Ascending aorta (tissue), 2 donors: ENCODE measurements around the gene CHCHD1. TPM values are rescaled to one million over a fixed set of nuclear protein-coding genes. Genes with fewer than 3 reads are reported as not detected.
"Not testable (repeated sequence)": the region's sequence is repeated elsewhere in the genome, so short reads cannot be mapped to it uniquely, and the experiment has no call there.

Experiments used
- DNase-seq, 2 donors: peaks; one replicate each; pipeline ENCODE4 v3.0.0-alpha.2; 2019; ENCODE audit warnings: low spot score in 2 of 2
- H3K27ac ChIP-seq, 2 donors: fragments of 200-600 bp; sonication (generic); one replicate each; pipeline ENCODE4 v1.5.1; 2016 to 2017; ENCODE audit warnings: mild to moderate bottlenecking in 1 of 2
- H3K27me3 ChIP-seq: fragments of 200-600 bp; sonication (generic); one replicate; pipeline ENCODE4 v1.5.1; 2017
- H3K36me3 ChIP-seq, 2 donors: fragments of 200-600 bp; sonication (generic); one replicate each; pipeline ENCODE4 v1.5.1; 2016
- H3K4me1 ChIP-seq, 2 donors: fragments of 200-600 bp; sonication (generic); one replicate each; pipeline ENCODE4 v1.5.1; 2016 to 2017; ENCODE audit warnings: mild to moderate bottlenecking in 1 of 2
- H3K4me3 ChIP-seq, 2 donors: fragments of 200-600 bp; sonication (generic); one replicate each; pipeline ENCODE4 v1.5.1; 2016 to 2017; ENCODE audit warnings: mild to moderate bottlenecking in 1 of 2
- H3K9me3 ChIP-seq, 2 donors: fragments of 200-600 bp; sonication (generic); one replicate each; pipeline ENCODE4 v1.5.1; 2016
- intact Hi-C: fragments of 100-400 bp; cut with DNase I; formaldehyde crosslinking; loops from one replicate; pipeline ENCODE4 v1.15.1; 2023
- total RNA-seq: library from RNA; depleted of rRNA; stranded (reverse); fragments of >200 nt; gene quantifications from one replicate; pipeline ENCODE4 v1.1.0, GENCODE V29; 2016
- TF ChIP-seq, protein P1 (sequence below), 3 experiments: fragments of 200-600 bp in 2 of 3; fragments of 450-650 bp in 1 of 3; sonication (generic) in 2 of 3; IDR thresholded peaks; one replicate each; pipeline ENCODE4 v1.5.1; 2016 to 2019; ENCODE audit warnings: antibody characterized with exemption in 3 of 3, mild to moderate bottlenecking in 1 of 3, moderate library complexity in 1 of 3

CHCHD1 gene
- 24.5 TPM for total RNA-seq

DNA sequence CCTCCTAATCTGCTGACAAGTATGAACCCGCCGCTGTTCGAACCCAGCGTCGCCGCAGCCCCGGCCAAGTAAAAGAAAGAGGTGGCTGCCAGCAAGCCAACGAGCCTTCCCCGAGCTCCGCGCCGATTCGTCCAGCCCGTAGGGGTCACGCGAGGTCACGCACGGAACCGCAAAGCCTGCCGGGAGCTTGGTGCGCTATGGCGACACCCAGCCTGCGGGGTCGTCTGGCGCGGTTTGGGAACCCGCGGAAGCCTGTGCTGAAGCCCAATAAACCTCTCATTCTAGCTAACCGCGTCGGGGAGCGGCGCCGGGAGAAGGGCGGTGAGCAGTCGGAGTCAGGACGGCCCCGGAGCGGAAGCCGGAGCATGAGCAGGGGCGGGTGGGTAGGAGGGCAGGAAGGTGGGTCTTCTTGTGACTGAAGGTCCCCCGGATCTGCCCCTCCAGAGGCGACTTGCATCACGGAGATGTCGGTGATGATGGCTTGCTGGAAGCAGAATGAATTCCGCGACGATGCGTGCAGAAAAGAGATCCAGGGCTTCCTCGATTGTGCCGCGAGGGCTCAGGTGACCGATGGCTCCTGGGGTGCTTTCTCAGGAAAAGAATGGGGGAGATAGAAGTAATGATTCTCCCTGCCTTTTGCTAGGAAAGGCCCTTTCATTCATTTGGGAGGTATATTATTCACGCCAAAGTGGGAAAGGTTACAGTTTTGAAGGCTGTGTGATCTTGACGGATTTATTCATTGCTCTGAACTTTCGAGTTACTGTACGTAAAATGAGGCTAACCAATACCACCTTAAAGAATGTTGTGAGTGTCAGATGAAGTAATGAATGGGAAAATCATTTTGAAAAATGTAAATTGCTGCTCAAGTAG lies at the start of gene CHCHD1:
Gene CHCHD1 (plus strand): TSS at position 170 of the 870 bp plus-strand sequence. CDS start 28 bp downstream, at position 198.
- Histone ChIP-seq H3K4me1 (peaks cover 12 to 25% of the 10 kb centered on the region in 2 donors), H3K36me3 (peaks cover 6 to 20% of the 10 kb centered on the region in 2 donors), H3K4me3 (peak within 1 kb of the TSS; percentile 86 to 92), H3K27me3 (no peaks in the 10 kb centered on the region), H3K9me3 (no peaks in the 10 kb centered on the region), H3K27ac (peak within 1 kb of the TSS; percentile 93 to 96)
- intact Hi-C loops: no loop called here
- peak; percentile 65 to 95 for DNase-seq
- TF ChIP-seq, protein P1, sequence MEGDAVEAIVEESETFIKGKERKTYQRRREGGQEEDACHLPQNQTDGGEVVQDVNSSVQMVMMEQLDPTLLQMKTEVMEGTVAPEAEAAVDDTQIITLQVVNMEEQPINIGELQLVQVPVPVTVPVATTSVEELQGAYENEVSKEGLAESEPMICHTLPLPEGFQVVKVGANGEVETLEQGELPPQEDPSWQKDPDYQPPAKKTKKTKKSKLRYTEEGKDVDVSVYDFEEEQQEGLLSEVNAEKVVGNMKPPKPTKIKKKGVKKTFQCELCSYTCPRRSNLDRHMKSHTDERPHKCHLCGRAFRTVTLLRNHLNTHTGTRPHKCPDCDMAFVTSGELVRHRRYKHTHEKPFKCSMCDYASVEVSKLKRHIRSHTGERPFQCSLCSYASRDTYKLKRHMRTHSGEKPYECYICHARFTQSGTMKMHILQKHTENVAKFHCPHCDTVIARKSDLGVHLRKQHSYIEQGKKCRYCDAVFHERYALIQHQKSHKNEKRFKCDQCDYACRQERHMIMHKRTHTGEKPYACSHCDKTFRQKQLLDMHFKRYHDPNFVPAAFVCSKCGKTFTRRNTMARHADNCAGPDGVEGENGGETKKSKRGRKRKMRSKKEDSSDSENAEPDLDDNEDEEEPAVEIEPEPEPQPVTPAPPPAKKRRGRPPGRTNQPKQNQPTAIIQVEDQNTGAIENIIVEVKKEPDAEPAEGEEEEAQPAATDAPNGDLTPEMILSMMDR (IDR thresholded peaks at IDR 0.05): no peak

DNA sequence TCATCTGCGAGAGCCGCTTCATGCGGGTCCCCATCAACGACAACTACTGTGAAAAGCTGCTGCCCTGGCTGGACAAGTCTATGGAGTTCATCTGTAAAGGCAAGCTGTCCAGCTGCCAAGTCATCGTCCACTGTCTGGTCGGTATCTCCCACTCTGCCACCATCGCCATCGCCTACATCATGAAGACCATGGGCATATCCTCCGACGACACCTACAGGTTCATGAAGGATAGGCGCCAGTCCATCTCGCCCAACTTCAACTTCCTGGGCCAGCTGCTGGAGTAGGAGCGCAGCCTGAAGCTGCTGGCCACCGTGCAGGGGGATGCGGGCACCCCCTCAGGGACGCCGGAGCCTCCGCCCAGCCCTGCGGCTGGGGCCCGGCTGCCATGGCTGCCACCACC lies 49.4 kb upstream of the CHCHD1 start:
- Histone ChIP-seq H3K4me3 (no peak overlapping the region), H3K27me3 (no peaks in the 10 kb centered on the region), H3K36me3 (peaks cover 27 to 39% of the 10 kb centered on the region in 2 donors), H3K9me3 (no peaks in the 10 kb centered on the region), H3K4me1 (peaks cover 8 to 30% of the 10 kb centered on the region in 2 donors), H3K27ac (no peak overlapping the region)
- TF ChIP-seq, protein P1 (IDR thresholded peaks at IDR 0.05): no peak
- intact Hi-C loops: no loop called here
- DNase-seq: no peak

DNA sequence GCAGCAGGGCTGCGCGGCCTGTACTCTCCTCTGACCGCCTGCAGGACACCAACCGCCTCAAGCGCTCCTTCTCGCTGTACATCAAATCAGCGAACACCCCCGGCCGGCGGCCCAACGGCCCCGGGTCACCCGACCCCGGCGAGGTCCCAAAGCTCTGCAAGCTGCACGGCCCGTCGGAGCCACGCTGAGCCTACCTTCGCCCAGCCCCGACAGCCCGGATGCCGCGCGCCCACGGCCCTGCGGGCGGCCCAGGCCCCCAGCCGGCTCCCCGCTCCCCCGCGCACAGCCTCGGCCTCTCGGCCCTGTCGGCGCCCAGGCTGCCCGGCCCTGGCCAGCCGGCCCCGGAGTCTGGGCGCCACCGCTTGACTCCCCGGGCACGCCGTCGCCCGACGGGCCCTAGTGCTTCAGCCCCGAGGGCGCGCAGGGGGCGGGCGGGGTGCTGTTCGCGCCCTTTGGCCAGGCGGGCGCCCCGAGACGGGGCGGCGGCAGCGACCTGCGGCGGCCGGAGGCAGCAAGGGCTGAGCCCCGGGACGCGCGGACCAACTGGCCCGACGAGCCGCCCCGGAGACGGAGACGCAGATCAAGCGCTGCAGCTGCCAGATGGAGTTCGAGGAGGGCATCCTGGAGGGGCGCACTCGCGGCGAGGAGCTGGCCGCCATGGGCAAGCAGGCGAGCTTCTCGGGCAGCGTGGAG lies 48.8 kb upstream of the CHCHD1 start:
- intact Hi-C loops: no loop called here
- no peak for DNase-seq
- Histone ChIP-seq H3K27me3 (no peaks in the 10 kb centered on the region), H3K4me3 (peak overlapping the region in 1 of 2 donors; percentile 19), H3K36me3 (peaks cover 30 to 39% of the 10 kb centered on the region in 2 donors), H3K27ac (no peak overlapping the region), H3K4me1 (peaks cover 8 to 30% of the 10 kb centered on the region in 2 donors), H3K9me3 (no peaks in the 10 kb centered on the region)
- TF ChIP-seq, protein P1 (IDR thresholded peaks at IDR 0.05): no peak

DNA sequence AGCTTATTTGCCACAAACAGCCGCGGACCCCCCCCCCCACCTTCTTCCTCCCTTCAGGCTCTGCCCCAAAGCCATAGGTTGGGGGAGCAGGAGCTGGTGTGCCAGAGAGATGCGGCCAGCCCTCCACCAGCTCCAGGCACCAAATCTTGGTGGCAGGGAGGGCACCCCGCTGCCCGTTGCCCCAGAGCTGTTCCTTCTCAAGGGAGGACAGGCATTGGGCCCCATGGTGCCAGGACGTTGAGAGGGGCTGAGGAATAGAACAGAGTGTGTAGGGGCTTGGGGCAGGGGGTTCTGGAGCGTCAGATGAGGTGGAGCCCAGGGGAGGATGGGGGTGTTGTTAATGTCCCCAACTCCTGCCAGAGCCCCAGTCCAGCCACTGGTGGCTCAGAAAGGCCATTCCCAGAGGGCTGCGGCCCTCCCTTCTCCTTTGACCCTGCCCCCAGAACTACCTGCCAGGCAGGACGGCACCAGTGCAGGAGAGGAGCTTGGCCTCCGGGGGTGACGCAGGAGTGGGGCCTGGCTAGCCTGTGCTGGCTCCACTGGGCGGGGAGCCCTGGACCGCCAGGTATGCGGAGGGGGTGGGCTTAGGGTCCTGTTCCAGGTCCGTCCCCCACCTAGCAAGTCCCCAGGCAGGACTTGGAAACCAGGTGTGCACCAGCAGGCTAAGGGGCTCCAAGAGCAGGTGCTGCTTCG lies 47.7 kb upstream of the CHCHD1 start:
- no peaks in the 10 kb centered on the region for H3K9me3 ChIP-seq
- H3K4me3 ChIP-seq: peak overlapping the region in 1 of 2 donors; percentile 8
- H3K27ac ChIP-seq: no peak overlapping the region
- no peak for DNase-seq
- intact Hi-C loops: no loop called here
- H3K4me1 ChIP-seq: peaks cover 6 to 27% of the 10 kb centered on the region in 2 donors
- no peaks in the 10 kb centered on the region for H3K27me3 ChIP-seq
- H3K36me3 ChIP-seq: peaks cover 30 to 36% of the 10 kb centered on the region in 2 donors
- TF ChIP-seq, protein P1 (IDR thresholded peaks at IDR 0.05): no peak

DNA sequence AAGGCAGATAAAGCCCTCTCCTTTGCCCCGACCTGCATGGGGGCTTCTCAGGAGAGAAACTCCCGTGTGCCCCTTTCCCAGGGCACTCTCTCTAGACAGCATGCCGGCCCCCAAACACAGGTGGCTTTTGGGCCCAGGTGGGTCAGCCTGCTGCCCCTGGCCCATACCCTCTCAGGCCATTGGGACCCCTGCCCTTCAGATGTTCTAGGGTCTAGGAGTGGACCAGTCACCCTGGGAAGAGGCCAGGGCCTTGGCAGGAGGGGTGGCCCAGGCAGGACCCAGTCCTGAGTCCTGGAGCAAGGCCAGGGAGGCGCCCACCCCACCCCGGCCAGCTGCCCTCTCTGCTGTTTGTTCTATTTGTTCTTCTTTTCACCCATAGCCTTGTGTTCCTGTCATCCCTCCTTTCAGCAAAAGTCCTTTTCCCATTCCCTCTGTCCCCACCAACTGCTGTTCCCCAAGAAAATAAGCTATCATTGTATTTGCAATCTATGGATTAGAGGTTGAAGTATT lies 47.0 kb upstream of the CHCHD1 start:
- H3K36me3 ChIP-seq: peaks cover 30 to 36% of the 10 kb centered on the region in 2 donors

DNA sequence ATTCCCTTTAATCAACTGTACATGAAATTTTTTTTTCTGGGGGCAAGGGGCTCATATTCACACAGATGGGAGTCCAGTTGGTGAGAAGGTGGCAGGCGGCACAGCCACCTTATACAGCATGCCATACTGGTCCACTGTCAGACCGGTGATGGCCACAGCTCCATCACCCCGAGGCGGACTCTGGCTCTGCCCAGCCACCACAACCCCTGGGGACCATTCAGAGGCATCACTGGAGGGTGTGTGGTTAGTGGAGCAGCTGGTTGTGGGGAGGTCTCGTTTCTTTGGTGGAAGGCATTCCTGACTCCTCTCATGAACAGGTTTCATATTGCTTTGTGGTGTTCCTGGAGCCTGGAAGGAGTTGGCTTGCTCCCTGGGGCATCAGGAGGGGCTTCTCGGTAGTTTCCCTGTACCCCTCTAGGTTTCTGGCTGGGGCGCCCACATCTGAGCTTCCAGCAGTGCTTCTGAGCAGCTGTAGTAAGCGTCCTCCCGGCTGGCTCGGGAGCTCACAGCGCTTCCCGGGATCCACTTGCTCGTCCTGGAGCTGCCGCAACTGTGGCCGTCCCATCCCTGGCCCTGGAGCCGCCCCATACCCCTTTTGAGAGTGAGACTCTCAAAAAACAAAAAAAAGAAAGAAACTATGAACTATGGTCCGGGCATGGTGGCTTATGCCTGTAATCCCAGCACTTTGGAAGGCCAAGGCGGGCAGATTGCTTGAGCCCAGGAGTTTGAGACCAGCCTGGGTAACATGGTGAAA lies 41.2 kb upstream of the CHCHD1 start:
- H3K27ac ChIP-seq, H3K9me3 ChIP-seq, DNase-seq, H3K4me3 ChIP-seq, H3K27me3 ChIP-seq: not testable (repeated sequence)
- Histone ChIP-seq H3K4me1 (peaks cover 11 to 14% of the 10 kb centered on the region in 2 donors), H3K36me3 (peaks cover 9 to 13% of the 10 kb centered on the region in 2 donors)
- intact Hi-C loops: loop anchor here (10.0 kb wide), 1 partner anchor 496 kb away; the partner anchor contains the start of gene DNAJC9

More for the DNA sequence above, 47.0 kb upstream of the CHCHD1 start:
- H3K4me3 ChIP-seq: no peak overlapping the region
- H3K27me3 ChIP-seq: no peaks in the 10 kb centered on the region
- TF ChIP-seq, protein P1 (IDR thresholded peaks at IDR 0.05): no peak
- intact Hi-C loops: no loop called here
- DNase-seq: no peak
- no peaks in the 10 kb centered on the region for H3K9me3 ChIP-seq
- H3K4me1 ChIP-seq: peaks cover 6 to 22% of the 10 kb centered on the region in 2 donors
- H3K27ac ChIP-seq: no peak overlapping the region
